ENCODE results near the gene SPATC1L. TPM values are rescaled to one million over a fixed set of nuclear protein-coding genes. Genes with fewer than 3 reads are reported as not detected.

The SPATC1L gene
- total RNA-seq, 1 donor from 2014 or later, result 5.2 TPM

- no peak for DNase-seq
These were observed 52.7 kb downstream of the SPATC1L start for GRCh38 chr21:46131588-46131837.

- DNase-seq, result peak; percentile 46
These were observed 53.2 kb downstream of the SPATC1L start for GRCh38 chr21:46130831-46131587.

GRCh38 chr21:46129846-46130651 lies 54.2 kb downstream of the SPATC1L start:
- DNase-seq, result no peak

GRCh38 chr21:46128933-46129571 lies 55.2 kb downstream of the SPATC1L start:
- no peak for DNase-seq

- DNase-seq, result no peak
These were observed 55.9 kb downstream of the SPATC1L start for GRCh38 chr21:46128106-46128932.

- DNase-seq, result no peak
These were observed 56.8 kb downstream of the SPATC1L start for GRCh38 chr21:46127239-46128105.

GRCh38 chr21:46126309-46127238 lies 57.7 kb downstream of the SPATC1L start:
- no peak for DNase-seq

- no peak for DNase-seq
These were observed 58.4 kb downstream of the SPATC1L start for GRCh38 chr21:46125846-46126301.

- no peak for DNase-seq
These were observed 59.1 kb downstream of the SPATC1L start for GRCh38 chr21:46124926-46125845.

- no peak for DNase-seq
These were observed 60.0 kb downstream of the SPATC1L start for GRCh38 chr21:46124083-46124925.

- no peak for DNase-seq
These were observed 61.2 kb downstream of the SPATC1L start for GRCh38 chr21:46122758-46123683.

GRCh38 chr21:46122237-46122671 lies 62.0 kb downstream of the SPATC1L start:
- DNase-seq, result no peak

- DNase-seq, result no peak
These were observed 62.7 kb downstream of the SPATC1L start for GRCh38 chr21:46121286-46122221.

- DNase-seq, result no peak
These were observed 63.7 kb downstream of the SPATC1L start for GRCh38 chr21:46120301-46121285.
